ENCODE data around the gene RAD1. TPM values are rescaled to one million over a fixed set of nuclear protein-coding genes. Genes with fewer than 3 reads are reported as not detected.

RAD1 gene
- polyA plus RNA-seq, 1 donor from 2014 or later: 37.2 TPM

GRCh38 chr5:34919077-34919476, 3.8 kb upstream of the RAD1 start:
- no peak overlapping the region for H3K27ac ChIP-seq (ENCODE audit: low read length)
- peaks cover 30% of the 10 kb centered on the region for H3K79me2 ChIP-seq (replicated peaks; ENCODE audit: insufficient read depth, low read length)
- no peaks in the 10 kb centered on the region for H3F3A ChIP-seq (ENCODE audit: insufficient read depth, low read length, poor library complexity, severe bottlenecking)
- no peaks in the 10 kb centered on the region for H3K27me3 ChIP-seq (ENCODE audit: insufficient read depth, low read depth, low read length)
- H3K4me2 ChIP-seq (ENCODE audit: low read length): no peak overlapping the region
- no peaks in the 10 kb centered on the region for H3K9me2 ChIP-seq (ENCODE audit: insufficient read depth, low read length)
- H4K20me1 ChIP-seq (ENCODE audit: insufficient read depth): no peaks in the 10 kb centered on the region
- no peak overlapping the region for H3K9ac ChIP-seq (ENCODE audit: low read length)
- no peak overlapping the region for H2AFZ ChIP-seq (ENCODE audit: low read depth, low read length)
- H3K4me3 ChIP-seq (ENCODE audit: low read length): no peak overlapping the region
- H3K9me3 ChIP-seq (ENCODE audit: low read length): no peaks in the 10 kb centered on the region
- no peaks in the 10 kb centered on the region for H3K36me3 ChIP-seq (ENCODE audit: insufficient read depth, low read length)
- TF ChIP-seq CTCF (IDR thresholded peaks at IDR 0.05; ENCODE audit: poor library complexity, severe bottlenecking) (no peak), TAF1 (IDR thresholded peaks at IDR 0.05; ENCODE audit: low read depth) (no peak), MXI1 (conservative IDR thresholded peaks at IDR 0.05; ENCODE audit: poor library complexity, severe bottlenecking) (no peak), SMC3 (conservative IDR thresholded peaks at IDR 0.05; ENCODE audit: poor library complexity) (no peak), RAD21 (conservative IDR thresholded peaks at IDR 0.05) (no peak), EP300 (conservative IDR thresholded peaks at IDR 0.05; ENCODE audit: poor library complexity, severe bottlenecking) (no peak), POLR2AphosphoS5 (IDR thresholded peaks at IDR 0.05) (no peak), EZH2 (IDR thresholded peaks at IDR 0.05; ENCODE audit: borderline replicate concordance, insufficient read depth, low read length, poor library complexity, severe bottlenecking) (no peak)
- TF ChIP-seq, protein P1, sequence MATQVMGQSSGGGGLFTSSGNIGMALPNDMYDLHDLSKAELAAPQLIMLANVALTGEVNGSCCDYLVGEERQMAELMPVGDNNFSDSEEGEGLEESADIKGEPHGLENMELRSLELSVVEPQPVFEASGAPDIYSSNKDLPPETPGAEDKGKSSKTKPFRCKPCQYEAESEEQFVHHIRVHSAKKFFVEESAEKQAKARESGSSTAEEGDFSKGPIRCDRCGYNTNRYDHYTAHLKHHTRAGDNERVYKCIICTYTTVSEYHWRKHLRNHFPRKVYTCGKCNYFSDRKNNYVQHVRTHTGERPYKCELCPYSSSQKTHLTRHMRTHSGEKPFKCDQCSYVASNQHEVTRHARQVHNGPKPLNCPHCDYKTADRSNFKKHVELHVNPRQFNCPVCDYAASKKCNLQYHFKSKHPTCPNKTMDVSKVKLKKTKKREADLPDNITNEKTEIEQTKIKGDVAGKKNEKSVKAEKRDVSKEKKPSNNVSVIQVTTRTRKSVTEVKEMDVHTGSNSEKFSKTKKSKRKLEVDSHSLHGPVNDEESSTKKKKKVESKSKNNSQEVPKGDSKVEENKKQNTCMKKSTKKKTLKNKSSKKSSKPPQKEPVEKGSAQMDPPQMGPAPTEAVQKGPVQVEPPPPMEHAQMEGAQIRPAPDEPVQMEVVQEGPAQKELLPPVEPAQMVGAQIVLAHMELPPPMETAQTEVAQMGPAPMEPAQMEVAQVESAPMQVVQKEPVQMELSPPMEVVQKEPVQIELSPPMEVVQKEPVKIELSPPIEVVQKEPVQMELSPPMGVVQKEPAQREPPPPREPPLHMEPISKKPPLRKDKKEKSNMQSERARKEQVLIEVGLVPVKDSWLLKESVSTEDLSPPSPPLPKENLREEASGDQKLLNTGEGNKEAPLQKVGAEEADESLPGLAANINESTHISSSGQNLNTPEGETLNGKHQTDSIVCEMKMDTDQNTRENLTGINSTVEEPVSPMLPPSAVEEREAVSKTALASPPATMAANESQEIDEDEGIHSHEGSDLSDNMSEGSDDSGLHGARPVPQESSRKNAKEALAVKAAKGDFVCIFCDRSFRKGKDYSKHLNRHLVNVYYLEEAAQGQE (IDR thresholded peaks at IDR 0.05; ENCODE audit: borderline replicate concordance): no peak

GRCh38 chr5:34918025-34918424, 2.7 kb upstream of the RAD1 start:
- H3K4me2 ChIP-seq (ENCODE audit: low read length): no peak overlapping the region
- no peak overlapping the region for H3K27ac ChIP-seq (ENCODE audit: low read length)
- H3K79me2 ChIP-seq (replicated peaks; ENCODE audit: insufficient read depth, low read length): peaks cover 40% of the 10 kb centered on the region
- no peaks in the 10 kb centered on the region for H3K9me3 ChIP-seq (ENCODE audit: low read length)
- no peak overlapping the region for H2AFZ ChIP-seq (ENCODE audit: low read depth, low read length)
- H3K27me3 ChIP-seq (ENCODE audit: insufficient read depth, low read depth, low read length): no peaks in the 10 kb centered on the region
- no peaks in the 10 kb centered on the region for H3F3A ChIP-seq (ENCODE audit: insufficient read depth, low read length, poor library complexity, severe bottlenecking)
- no peak overlapping the region for H3K9ac ChIP-seq (ENCODE audit: low read length)
- no peak for TF ChIP-seq EP300 (conservative IDR thresholded peaks at IDR 0.05; ENCODE audit: poor library complexity, severe bottlenecking)
- TF ChIP-seq RAD21 (conservative IDR thresholded peaks at IDR 0.05): no peak
- no peak for TF ChIP-seq POLR2AphosphoS5 (IDR thresholded peaks at IDR 0.05)
- no peak for TF ChIP-seq SMC3 (conservative IDR thresholded peaks at IDR 0.05; ENCODE audit: poor library complexity)
- TF ChIP-seq, protein P1 (IDR thresholded peaks at IDR 0.05; ENCODE audit: borderline replicate concordance): no peak
- TF ChIP-seq MXI1 (conservative IDR thresholded peaks at IDR 0.05; ENCODE audit: poor library complexity, severe bottlenecking): no peak
- no peak for TF ChIP-seq EZH2 (IDR thresholded peaks at IDR 0.05; ENCODE audit: borderline replicate concordance, insufficient read depth, low read length, poor library complexity, severe bottlenecking)
- TF ChIP-seq CTCF (IDR thresholded peaks at IDR 0.05; ENCODE audit: poor library complexity, severe bottlenecking): no peak
- no peak for TF ChIP-seq TAF1 (IDR thresholded peaks at IDR 0.05; ENCODE audit: low read depth)
- no peaks in the 10 kb centered on the region for H3K36me3 ChIP-seq (ENCODE audit: insufficient read depth, low read length)
- H3K9me2 ChIP-seq (ENCODE audit: insufficient read depth, low read length): no peaks in the 10 kb centered on the region
- H3K4me3 ChIP-seq (ENCODE audit: low read length): no peak overlapping the region
- no peaks in the 10 kb centered on the region for H4K20me1 ChIP-seq (ENCODE audit: insufficient read depth)
